ENCODE measurements around the gene FAM117B.
"Not testable (repeated sequence)": the region's sequence is repeated elsewhere in the genome, so short reads cannot be mapped to it uniquely, and the experiment has no call there.

FAM117B gene

DNA sequence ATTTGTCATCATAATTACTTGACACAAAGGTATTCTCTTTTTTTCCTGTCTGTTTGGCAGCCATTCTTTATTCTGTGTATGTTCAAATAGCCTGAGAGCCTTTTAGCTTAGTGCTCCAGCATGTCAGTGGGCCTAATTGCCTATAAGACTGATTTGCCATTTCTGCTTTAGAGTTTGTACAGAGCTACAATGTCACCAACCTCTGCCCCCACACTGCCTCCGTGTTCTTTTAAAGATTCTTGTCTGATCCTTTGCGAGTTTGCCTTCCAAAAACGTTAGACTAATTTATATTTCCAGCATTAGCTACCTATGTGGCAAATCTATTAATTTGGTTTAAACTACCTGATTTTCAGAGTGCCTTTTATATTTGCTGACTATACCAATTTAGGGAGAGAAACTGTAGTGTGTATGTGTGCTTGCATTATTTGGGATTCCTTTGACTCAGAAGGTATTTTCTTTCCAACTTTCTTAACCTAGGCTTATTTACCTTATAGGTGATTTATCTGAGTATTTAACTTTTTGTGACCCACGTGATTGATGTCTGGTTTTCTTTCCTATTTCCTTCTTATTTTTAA is 70.8 kb downstream of the FAM117B start:
- H3K4me3 ChIP-seq (ENCODE audit: control insufficient read depth, low read depth, low read length): no peak overlapping the region
- DNase-seq (ENCODE audit: low read depth): no peak
- TF ChIP-seq CTCF (IDR thresholded peaks at IDR 0.05; ENCODE audit: control insufficient read depth, insufficient read depth, low read depth, low read length, missing control alignments): no peak

- H3K4me3 ChIP-seq (ENCODE audit: control insufficient read depth, low read depth, low read length); DNase-seq (ENCODE audit: low read depth): not testable (repeated sequence)
These were observed 80.5 kb downstream of the FAM117B start for GRCh38 chr2:202714971-202715935.

GRCh38 chr2:202716114-202716718 is 81.4 kb downstream of the FAM117B start:
- H3K4me3 ChIP-seq (ENCODE audit: control insufficient read depth, low read depth, low read length): no peak overlapping the region
- TF ChIP-seq CTCF (IDR thresholded peaks at IDR 0.05; ENCODE audit: control insufficient read depth, insufficient read depth, low read depth, low read length, missing control alignments): no peak
- DNase-seq (ENCODE audit: low read depth): no peak

- no peak overlapping the region for H3K4me3 ChIP-seq (ENCODE audit: control insufficient read depth, low read depth, low read length)
- no peak for DNase-seq (ENCODE audit: low read depth)
- TF ChIP-seq CTCF (IDR thresholded peaks at IDR 0.05; ENCODE audit: control insufficient read depth, insufficient read depth, low read depth, low read length, missing control alignments): no peak
These were observed 82.3 kb downstream of the FAM117B start for GRCh38 chr2:202716953-202717597.

- no peak for DNase-seq (ENCODE audit: low read depth)
- TF ChIP-seq CTCF (IDR thresholded peaks at IDR 0.05; ENCODE audit: control insufficient read depth, insufficient read depth, low read depth, low read length, missing control alignments): no peak
- H3K4me3 ChIP-seq (ENCODE audit: control insufficient read depth, low read depth, low read length): no peak overlapping the region
These were observed 83.0 kb downstream of the FAM117B start for GRCh38 chr2:202717598-202718310.

GRCh38 chr2:202718614-202719013 is 83.8 kb downstream of the FAM117B start:
- TF ChIP-seq CTCF (IDR thresholded peaks at IDR 0.05; ENCODE audit: control insufficient read depth, insufficient read depth, low read depth, low read length, missing control alignments): no peak
- no peak overlapping the region for H3K4me3 ChIP-seq (ENCODE audit: control insufficient read depth, low read depth, low read length)
- DNase-seq (ENCODE audit: low read depth): no peak

Measured in AG09309 (cell line).